PC-9 (cell line): ENCODE results near the gene USP48.

ENCODE experiments used
- CTCF ChIP-seq: fragments of 200-600 bp; sonication (generic); conservative IDR thresholded peaks from 2 replicates; pipeline ENCODE4 v1.6.1; 2017; ENCODE audit warnings: mixed run types, antibody characterized with exemption, mild to moderate bottlenecking, moderate library complexity
- EZH2 ChIP-seq: fragments of 200-600 bp; sonication (generic); IDR thresholded peaks from 2 replicates; pipeline ENCODE4 v1.8.0; 2017; ENCODE audit warnings: antibody characterized with exemption, low read depth

- TF ChIP-seq CTCF (no peak), EZH2 (no peak)
Measured at GRCh38 chr1:21680918-21681317, 102.0 kb downstream of the USP48 start.
